HG03469 (cell line): ENCODE results near the gene CCBE1.
"Not testable (repeated sequence)": the region's sequence is repeated elsewhere in the genome, so short reads cannot be mapped to it uniquely, and the experiment has no call there.

ENCODE experiments used
- ATAC-seq: cut with Tn5 transposase; IDR thresholded peaks from one replicate; pipeline ENCODE4 v1.9.1; 2021; ENCODE audit warnings: mild to moderate bottlenecking, moderate library complexity, moderate number of reproducible peaks; ENCODE audit not compliant: unreplicated experiment

Gene CCBE1

DNA sequence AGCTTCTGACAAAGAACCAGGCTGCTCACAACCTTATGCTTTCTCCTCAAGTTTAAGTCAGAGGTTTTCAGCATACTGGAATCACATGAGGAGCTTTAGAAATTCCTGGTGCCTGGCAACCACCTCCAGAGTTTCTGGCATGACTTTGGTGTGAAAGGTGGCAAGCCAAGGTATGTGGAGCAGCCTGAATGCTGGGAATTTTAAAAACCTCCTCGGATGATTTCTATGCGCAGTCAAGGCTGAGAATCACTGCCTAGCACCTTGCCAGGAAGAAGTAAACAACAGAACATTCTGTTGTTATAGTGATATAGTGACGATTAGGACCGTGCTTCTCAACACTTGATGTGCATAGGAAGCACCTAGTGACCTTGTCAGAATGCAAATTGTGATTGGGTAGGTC is 11.7 kb downstream of the CCBE1 start:
- no peak for ATAC-seq

DNA sequence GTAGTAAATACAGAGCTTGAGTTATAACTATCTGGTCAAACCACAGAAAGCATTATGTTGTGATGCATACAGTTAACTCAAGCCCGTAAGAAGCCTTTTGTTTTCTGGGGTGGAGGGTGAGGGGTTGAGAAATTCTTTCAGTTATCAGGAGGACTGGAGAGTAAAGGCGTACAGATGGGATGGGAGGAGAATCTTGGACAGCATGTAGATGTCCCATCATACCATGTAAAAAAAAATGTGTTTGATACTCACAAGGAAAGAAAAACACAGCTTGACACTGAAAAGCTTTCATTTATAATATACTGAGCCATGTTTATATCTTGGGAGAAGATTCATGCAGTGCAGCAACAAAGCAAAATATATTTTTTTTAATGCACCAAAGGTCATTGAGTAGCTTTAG is 12.4 kb downstream of the CCBE1 start:
- ATAC-seq = no peak

DNA sequence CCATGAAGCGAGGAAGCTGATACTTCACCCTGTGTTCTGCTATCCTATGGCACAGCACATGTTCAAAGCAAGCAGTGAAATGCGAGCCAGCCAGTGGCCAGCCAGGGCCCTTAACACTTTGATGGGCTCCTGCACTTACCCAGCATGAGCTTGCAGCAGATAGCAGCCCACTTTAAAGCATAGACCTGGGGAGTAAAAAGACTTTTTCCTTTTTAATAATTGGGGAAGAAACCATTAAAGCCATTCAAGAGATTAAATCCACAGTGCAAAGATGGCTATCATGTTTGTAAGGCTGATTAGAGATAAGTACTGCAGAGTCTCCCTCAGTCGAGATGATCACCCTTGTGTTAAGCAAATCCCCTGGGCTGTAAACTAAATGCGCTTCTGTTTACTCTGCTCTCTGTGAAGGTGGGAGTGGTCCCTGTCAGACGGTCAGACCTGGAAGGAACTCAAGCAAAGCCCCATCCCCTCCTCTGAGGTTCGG is 15.7 kb downstream of the CCBE1 start:
- no peak for ATAC-seq

DNA sequence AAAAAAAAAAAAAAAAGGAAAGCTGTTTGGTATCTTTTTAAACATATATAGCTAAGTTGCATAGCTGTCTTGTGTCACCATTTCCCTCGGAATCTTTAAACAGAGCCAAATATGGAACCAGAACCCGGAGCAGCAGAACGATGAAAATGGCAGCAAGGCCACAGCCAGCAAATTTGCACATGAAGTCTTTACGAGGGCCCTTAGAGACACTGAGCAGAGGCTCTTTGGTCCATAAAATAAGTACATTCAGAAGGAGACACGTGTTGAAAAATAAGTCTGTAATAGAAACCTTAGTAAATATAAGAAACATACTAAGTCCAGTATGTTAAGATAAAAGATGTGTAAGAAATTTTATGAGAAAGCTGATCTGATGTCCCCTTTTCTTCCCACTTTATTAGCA is 16.2 kb downstream of the CCBE1 start:
- ATAC-seq = no peak

DNA sequence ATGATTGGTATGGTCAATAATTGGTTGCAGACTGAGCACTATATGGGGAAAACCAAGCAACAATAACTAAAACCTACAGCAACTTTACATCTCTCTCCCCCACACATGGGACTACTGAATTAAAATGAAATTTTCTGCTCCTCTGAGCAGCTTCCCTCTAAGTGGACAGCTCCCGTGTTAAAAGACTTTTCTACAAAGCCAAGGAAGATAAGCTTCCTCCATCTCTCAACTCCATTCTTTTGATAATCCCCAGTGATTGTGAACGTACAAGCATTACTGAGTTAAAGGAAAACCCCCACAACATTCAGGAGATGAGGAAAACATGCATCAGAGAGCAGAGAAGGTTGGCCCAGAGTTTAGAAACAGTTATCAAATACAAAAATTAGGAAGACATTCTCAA is 21.9 kb downstream of the CCBE1 start:
- no peak for ATAC-seq

DNA sequence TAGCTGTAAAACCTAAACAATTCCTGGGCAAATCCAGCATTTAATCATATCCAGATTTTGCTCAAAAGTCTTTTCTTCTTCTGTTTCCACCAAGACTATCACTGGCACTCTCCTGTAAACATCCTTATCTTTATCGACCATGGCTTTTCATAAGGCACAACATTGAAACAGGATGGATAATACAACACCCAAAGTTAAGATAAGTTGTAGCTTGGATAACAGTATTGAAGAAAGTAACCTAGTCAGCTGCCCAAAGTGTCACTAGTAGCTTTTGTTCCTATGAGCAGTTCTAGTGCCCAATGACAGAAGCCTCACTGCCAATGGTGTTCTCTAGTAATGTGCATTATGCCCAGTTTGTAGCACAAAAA is 22.3 kb downstream of the CCBE1 start:
- no peak for ATAC-seq

DNA sequence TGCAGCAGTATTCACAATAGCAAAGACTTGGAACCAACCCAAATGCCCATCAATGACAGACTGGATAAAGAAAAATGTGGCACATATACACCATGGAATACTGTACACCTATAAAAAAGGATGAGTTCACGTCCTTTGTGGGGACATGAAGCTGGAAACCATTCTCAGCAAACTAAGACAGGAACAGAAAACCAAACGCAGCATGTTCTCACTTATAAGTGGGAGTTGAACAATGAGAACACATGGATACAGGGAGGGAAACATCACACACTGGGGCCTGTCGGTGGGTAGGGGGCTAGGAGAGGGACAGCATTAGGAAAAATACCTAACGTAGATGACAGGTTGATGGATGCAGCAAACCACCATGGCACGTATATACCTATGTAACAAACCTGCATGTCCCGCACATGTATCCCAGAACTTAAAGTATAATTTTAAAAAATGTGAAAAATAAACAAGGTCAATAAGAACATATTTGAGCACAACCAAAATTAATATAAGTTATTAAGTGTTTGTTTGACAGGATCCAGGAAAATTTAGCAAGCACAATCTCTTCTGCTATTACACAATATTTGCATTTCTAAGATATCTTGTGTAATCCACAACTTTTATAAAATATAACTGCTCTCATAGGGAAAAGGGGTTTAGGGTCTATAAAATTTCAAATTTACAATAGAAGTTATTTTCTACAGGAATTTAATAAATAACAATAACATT is 22.9 kb downstream of the CCBE1 start:
- no peak for ATAC-seq

DNA sequence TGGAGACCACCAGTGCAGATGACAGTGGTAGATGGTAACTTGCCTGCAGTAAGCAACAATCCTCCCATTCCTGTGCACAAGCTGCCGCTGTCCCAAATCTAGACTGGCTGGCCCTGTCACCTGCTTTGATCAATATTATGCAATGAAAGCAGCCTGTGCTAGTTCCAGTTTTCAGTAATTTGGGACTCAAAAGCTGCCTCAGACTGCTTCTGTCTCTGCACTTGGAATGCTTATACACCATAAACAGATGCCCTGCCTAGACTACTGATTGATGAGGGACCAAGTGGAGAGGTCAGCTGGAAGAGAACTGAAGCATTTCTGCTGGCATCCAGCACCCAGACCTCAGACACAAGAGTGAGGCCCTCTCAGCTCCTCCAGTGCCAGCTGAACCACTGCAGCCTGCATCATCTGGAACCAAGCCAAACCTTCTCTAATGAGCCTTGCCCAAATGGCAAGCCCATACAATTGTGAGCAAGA is 24.9 kb downstream of the CCBE1 start:
- no peak for ATAC-seq

DNA sequence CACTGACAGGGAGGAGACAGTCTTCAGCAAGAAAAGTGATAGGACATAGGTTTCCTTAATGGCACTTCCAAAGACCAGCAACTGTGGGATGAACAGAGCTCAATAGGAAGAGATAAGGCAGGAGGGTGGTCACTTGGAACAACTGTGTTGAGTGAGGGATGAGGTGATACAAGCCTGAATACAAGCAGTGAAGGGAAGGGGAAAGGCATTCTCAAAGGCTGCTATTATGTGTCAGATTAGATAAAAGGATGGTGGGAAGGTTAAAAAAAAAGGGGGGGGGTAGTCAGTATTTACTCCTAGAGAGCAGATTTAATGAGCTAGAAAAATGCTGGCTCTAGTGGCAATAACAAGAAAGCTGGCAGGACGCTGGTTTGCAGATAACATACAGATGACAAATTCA is 25.7 kb downstream of the CCBE1 start:
- ATAC-seq = no peak

DNA sequence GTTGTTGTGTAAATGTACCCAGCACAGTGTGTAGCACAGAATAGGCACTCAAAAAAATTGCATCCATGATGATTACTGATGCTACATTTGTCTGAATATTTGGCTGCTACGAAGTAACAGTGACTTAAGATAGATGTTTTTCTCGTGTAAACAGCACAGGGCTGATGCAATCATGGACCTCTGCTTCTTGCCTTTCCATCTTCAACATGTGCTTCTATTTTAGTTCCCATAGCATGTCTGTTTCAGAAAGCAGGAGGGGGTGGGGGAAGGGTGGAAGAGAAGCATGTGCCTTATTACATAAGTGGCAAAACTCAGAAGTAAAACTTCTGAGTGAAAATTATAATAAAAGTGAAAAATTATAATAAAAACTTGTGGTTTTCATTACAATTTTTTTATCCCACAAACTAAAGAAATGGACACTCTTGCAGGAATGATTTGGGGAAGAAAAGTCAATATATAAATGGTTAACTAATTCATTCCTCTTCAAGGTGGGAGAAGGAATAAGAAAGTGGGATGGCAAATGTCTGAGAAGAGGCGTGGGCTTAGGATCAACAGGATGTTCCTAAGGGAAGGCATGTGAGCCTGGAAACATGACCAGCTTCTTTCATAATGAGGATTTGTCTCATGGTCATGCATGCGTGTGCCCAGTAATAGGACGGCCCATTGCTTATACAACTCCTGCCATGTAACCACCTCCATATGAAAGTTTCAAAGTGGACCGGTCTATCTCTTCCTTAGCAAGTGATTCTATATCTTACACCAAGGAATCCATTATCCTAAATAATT is 27.2 kb downstream of the CCBE1 start:
- ATAC-seq = no peak

DNA sequence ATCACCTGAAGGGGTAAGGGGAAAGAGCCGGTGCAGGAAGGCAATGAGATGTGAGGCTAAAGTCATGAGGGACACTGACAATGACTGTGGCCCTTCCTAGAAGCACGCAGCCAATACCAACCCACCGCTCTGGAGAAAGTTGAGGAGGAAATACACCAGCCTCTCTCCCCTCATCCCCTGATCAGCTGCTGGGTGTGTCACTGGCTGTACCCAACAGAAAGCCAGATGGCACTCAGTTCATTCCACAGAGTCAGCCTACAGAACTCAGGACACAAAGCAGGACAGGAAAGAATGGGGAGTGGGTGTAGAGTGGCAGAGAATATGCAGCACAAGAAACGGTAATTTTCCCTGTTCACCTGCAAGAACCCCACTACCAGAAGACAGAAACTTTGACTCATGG is 29.7 kb downstream of the CCBE1 start:
- ATAC-seq = no peak

DNA sequence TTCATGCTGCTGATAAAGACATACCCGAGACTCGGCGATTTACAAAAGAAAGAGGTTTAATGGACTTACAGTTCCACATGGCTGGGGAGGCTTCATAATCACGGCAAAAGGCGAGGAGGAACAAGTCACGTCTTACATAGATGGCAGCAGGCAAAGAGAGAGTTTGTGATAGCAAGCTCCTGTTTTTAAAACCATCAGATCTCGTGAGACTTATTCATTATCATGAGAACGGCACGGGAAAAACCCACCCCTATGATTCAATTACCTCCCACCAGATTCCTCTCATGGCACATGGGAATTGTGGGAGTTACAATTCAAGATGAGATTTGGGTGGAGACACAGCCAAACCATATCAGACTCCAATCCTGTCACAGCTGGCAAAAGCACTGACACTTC is 31.2 kb downstream of the CCBE1 start:
- ATAC-seq = not testable (repeated sequence)

DNA sequence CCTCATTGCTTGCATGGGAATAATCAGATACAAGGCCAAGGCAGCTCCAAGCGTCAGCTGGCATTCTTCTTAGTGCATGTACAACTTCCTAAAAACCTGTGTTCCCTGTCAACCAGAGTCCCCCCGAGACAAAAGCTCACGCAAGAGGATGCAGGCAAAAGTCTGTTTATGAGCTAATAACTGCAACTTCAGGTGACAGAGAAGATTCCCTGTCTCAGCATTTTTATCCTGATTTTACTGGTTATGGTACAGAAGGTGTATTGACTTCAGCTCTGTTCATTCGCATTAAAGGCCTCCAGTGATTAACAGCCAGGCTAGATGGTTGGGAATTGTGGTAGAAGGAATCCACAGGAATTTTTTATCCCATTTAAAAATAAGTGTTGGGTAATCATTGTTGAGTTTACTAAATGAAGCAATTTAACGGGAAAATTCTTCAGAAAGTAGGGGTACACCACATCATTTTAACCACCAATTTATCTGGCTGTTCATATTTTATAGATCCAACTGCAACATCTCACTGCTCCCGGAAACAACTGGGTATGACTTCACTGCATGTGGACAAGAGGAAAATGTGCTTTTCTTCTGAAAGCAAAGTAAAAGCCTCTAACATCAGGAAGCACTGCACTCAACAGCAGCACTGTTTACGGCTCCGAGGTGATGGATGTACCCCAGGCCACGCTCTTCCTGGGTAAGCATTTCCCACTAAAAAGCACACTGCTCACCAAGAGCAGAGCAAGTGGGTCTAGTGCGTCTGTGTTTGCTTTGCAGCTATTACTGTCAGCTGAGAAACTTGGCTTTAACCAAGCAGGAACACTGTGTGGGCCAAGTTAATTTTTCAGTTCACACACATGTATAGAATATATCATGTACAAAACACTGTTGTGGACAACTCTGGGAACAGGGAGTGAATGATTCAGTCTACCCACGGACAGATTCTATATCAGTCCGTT is 31.9 kb downstream of the CCBE1 start:
- ATAC-seq = no peak

DNA sequence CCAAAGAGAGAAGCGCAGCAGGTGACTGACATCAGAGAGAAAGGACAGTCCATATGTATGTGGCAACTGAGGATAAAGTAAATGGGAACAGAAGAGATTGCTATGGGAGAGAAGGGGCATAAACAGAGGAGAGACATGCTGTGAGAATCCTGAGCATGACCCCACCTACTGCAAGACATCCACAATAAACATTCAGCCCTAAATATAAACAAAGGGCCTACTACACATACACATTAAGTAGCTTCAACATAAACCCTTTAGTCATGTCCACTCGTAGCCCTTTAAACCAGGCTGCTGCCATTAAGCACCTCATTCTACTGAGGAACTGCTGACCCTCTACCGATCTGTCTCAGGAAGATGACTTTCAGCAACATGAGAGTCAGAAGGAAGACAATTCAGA is 32.9 kb downstream of the CCBE1 start:
- ATAC-seq = no peak

DNA sequence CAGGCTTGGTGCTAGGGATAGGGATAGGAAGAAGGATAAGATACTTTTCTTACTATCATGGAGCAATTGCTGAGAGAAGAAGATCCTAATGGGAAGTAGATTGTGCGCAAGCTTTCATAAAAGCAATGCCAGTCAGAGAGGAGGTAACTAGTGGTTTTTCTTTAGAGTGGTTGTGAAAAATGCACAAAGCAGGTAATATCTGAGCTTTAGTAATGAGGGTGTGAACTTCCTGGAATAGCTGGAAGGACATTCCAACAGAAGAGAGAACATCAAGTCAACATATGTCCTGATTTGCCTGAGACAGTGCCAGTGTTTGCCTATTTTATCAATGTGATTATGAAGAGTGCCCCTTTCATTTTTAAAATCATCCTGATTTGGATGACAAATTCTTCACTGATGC is 34.1 kb downstream of the CCBE1 start:
- ATAC-seq = no peak

DNA sequence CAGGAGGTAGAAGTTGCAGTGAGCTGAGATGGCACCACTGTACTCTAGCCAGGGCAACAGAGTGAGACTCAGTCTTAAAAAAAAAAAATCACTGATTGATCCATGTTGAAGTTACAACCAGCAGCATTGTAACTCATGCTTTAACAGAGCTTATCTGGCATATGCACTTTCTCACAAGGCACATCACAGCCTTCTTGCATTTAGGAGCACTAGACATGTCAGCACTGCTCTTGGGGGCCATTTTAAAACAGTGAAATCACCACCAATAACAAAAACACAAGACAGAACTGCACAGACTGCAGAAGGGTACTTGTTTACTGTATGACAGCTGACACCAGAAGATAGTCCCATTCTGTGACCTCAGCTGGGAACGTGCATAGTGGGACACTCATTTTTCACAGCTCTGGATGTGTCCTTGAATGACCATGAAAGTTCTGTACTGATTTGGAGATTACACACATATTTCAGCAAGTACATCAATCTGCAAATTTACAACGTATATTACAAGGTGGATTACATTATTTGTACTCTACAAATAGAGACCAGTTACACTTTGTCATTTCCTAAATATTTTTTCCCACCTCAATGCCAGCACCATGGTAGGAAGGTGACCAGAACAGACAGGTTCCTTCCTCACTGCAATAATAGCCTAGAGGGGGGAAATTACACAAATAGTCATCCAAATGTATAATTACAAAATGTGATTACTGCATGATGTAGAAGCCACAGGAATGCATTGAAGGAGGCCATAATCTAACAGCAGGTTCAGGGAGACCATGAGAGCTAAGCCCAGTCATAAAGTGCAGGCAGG is 35.1 kb downstream of the CCBE1 start:
- no peak for ATAC-seq

DNA sequence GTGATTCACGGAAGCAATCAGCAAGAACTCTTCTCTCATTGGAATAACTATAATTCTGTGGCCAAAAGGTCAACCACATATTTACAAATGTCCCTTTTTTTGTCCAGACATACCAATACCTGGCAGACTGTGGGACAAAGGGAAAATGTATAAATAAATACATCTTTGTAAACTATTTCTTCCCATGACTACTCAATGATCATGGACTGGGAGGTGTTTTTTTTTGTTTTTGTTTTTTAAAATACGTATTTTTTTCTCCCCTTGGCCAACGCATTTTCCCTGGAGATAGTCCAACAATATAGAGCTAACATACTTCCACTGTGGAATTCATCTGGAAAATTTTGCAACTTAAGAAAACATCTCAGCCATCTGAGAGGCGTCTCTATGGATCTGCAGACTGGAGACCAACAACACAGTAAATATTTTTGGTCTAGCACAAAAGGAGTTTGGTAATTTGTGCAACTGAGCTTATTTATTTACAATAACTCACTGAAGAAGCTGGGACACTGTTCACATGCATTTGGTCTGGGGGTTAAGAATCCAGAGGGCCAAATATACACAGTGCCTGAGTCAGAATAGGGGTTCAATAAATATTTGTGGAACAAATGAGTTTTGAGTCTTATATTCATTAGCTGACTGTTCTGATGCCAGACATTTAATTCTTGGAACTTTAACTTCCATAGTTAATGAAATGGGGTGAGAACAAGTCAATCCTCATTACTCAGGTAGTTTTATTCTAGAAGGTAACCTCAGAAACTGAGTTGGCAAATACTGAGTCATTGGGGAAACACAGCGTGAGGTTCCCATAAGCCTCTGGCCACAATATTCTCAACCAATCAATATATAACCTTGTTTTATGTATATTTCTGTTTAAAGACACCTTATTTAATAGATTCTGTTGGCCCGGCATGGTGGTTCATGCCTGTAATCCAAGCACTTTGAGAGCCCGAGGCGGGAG is 36.2 kb downstream of the CCBE1 start:
- ATAC-seq = no peak

DNA sequence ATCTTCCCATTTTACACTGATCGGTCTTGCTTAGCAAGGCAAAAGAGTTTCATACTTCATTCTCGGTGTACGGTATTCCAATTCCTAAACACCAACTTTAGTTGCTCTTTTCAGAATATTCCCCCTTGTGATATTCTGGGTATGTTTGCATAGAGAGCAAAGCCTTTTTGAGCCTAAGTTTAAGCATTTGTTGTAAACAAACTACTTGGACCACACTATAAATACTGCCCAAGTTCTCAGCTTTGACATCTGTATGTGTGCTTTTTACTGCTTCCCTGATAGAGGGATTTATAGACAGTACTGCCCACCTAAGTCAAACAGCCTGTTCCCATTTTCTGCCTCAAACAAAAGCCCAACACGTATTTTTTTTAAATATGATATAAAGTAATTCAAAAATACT is 36.9 kb downstream of the CCBE1 start:
- no peak for ATAC-seq

DNA sequence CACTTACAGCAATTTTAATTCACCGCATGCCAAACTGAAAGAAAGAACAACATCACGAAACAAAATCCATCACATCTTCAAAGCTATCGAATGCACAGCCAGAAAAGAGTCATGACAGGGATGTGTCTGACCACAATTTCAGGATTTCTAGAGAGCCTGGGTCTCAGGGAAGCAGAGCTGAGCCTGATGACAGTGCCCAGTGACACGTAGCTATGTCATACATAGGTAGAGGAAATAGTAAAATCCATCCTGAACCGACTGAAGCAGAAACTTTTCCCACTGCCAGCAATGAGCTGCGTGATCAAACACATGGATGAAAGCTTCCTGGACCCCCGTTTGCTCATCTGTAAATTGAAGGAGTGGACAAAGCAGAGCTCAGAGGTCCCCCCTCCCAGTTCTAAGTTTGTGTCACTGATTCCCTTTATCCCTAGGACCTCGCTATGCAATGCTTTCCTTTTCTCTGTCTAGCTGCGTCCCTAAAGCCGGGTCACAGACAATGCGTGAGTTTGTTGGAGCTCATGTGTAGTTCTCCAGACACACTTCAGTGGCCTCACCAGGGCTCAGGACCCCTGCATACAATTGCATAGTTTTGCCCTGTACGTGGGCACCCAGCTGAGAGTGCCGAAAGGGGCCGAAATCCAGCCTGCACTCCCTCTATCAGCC is 37.6 kb downstream of the CCBE1 start:
- ATAC-seq = no peak
